GM18505 (cell line): Measurements from ENCODE around the gene PIP.
"Not testable (repeated sequence)": the region's sequence is repeated elsewhere in the genome, so short reads cannot be mapped to it uniquely, and the experiment has no call there.

Experiments
- ATAC-seq: cut with Tn5 transposase; IDR thresholded peaks from one replicate; pipeline ENCODE4 v1.9.1; 2021; ENCODE audit not compliant: unreplicated experiment
- POLR2A ChIP-seq: IDR thresholded peaks from 4 replicates; pipeline ENCODE4 v1.6.1; 2011; ENCODE audit warnings: borderline replicate concordance; ENCODE audit not compliant: insufficient read depth, insufficient read length; ENCODE audit errors: extremely low read depth

PIP gene

GRCh38 chr7:143147070-143147469, 15.2 kb downstream of the PIP start:
- ATAC-seq = no peak
- TF ChIP-seq POLR2A = no peak

- no peak for ATAC-seq
- TF ChIP-seq POLR2A = no peak
These were observed 16.2 kb downstream of the PIP start for GRCh38 chr7:143148050-143148449.

- ATAC-seq = no peak
- no peak for TF ChIP-seq POLR2A
These were observed 16.8 kb downstream of the PIP start for GRCh38 chr7:143148651-143149050.

GRCh38 chr7:143150696-143151095, 18.8 kb downstream of the PIP start:
- ATAC-seq = not testable (repeated sequence)

GRCh38 chr7:143158617-143159016, 26.7 kb downstream of the PIP start:
- ATAC-seq = not testable (repeated sequence)

GRCh38 chr7:143171697-143172096, 39.8 kb downstream of the PIP start:
- no peak for ATAC-seq
- TF ChIP-seq POLR2A = no peak

- ATAC-seq = no peak
- TF ChIP-seq POLR2A = no peak
These were observed 40.5 kb downstream of the PIP start for GRCh38 chr7:143172354-143172753.

GRCh38 chr7:143176128-143176527, 44.3 kb downstream of the PIP start:
- TF ChIP-seq POLR2A = no peak
- no peak for ATAC-seq

- no peak for ATAC-seq
These were observed 45.7 kb downstream of the PIP start for GRCh38 chr7:143177374-143178119.

GRCh38 chr7:143180771-143181170, 48.9 kb downstream of the PIP start:
- ATAC-seq = not testable (repeated sequence)

More at GRCh38 chr7:143177374-143178119, 45.7 kb downstream of the PIP start:
- TF ChIP-seq POLR2A = no peak

GRCh38 chr7:143181349-143181748, 49.5 kb downstream of the PIP start:
- no peak for ATAC-seq
- TF ChIP-seq POLR2A = no peak

- TF ChIP-seq POLR2A = no peak
- no peak for ATAC-seq
These were observed 51.1 kb downstream of the PIP start, which contains the start of gene TAS2R39 for GRCh38 chr7:143183024-143183423. Gene TAS2R39 (plus strand): TSS chr7:143183419. CDS start chr7:143183419, 0 bp downstream.

- TF ChIP-seq POLR2A = no peak
- ATAC-seq = no peak
These were observed 53.7 kb downstream of the PIP start for GRCh38 chr7:143185551-143185950.

- ATAC-seq = no peak
- TF ChIP-seq POLR2A = no peak
These were observed 57.1 kb downstream of the PIP start for GRCh38 chr7:143188994-143189393.
